Choroid plexus epithelial cell (primary cell): Measurements from ENCODE around the gene ANOS1.
"Not testable (repeated sequence)": the region's sequence is repeated elsewhere in the genome, so short reads cannot be mapped to it uniquely, and the experiment has no call there.

Source experiments
- DNase-seq: peaks from one replicate; pipeline ENCODE4 v3.0.0-alpha.2; 2010; ENCODE audit warnings: low read depth
- H3K4me3 ChIP-seq: 2 replicates; pipeline ENCODE4 v1.5.1; 2011; ENCODE audit warnings: low read depth, mild to moderate bottlenecking, control low read depth, low read length, moderate library complexity
- TF ChIP-seq, protein P1 (sequence below): conservative IDR thresholded peaks from 2 replicates; pipeline ENCODE4 v1.5.1; 2011; ENCODE audit warnings: low read depth, mild to moderate bottlenecking, control low read depth, inconsistent platforms, low read length, moderate library complexity

Gene ANOS1

GRCh38 chrX:8731559-8732395 lies at the start of gene ANOS1:
ANOS1 (minus strand) TSS chrX:8732137; CDS start chrX:8732036, 101 bp downstream.
- peak within 1 kb of the TSS; percentile 26 for H3K4me3 ChIP-seq
- peak; percentile 11 for DNase-seq

DNA sequence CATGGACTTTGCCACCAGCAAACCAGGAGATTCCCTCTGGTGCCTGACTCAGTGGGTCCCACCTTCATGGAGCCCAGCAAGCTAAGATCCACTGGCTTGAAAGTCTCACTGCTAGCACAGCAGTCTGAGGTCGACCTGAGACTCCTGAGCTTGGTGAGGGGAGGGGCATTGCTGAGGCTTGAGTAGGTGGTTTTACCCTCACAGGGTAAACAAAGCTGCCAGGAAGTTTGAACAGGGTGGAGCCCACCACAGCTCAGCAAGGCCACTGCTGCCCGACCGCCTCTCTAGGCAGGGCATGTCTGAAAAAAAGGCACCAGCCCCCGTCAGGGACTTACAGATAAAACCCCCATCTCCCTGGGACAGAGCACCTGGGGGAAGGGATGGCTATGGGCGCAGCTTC lies 41.2 kb upstream of the ANOS1 start:
- TF ChIP-seq, protein P1, sequence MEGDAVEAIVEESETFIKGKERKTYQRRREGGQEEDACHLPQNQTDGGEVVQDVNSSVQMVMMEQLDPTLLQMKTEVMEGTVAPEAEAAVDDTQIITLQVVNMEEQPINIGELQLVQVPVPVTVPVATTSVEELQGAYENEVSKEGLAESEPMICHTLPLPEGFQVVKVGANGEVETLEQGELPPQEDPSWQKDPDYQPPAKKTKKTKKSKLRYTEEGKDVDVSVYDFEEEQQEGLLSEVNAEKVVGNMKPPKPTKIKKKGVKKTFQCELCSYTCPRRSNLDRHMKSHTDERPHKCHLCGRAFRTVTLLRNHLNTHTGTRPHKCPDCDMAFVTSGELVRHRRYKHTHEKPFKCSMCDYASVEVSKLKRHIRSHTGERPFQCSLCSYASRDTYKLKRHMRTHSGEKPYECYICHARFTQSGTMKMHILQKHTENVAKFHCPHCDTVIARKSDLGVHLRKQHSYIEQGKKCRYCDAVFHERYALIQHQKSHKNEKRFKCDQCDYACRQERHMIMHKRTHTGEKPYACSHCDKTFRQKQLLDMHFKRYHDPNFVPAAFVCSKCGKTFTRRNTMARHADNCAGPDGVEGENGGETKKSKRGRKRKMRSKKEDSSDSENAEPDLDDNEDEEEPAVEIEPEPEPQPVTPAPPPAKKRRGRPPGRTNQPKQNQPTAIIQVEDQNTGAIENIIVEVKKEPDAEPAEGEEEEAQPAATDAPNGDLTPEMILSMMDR = no peak
- H3K4me3 ChIP-seq = no peak overlapping the region
- no peak for DNase-seq

More at GRCh38 chrX:8731559-8732395, at the start of gene ANOS1:
- TF ChIP-seq, protein P1 = no peak

DNA sequence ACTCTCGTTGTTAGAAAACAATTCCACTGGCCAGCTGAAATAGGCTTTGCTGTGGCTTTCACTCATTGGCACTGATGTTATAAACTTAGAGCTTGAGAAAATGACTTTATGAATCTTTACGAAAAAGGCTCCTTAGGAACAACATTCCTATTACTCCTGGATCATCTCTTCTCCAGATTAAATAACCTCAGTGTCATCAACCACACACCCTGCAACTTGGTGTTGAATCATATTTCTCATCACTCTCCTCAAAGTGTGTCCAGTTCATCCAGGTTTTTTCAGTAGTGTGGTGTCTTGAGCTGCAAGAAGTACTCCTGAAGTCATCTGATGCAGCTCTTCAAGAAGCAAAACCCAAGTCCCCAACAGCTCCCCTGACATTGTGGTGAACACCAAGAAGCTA lies 28.1 kb upstream of the ANOS1 start:
- no peak overlapping the region for H3K4me3 ChIP-seq
- TF ChIP-seq, protein P1 = no peak
- no peak for DNase-seq

DNA sequence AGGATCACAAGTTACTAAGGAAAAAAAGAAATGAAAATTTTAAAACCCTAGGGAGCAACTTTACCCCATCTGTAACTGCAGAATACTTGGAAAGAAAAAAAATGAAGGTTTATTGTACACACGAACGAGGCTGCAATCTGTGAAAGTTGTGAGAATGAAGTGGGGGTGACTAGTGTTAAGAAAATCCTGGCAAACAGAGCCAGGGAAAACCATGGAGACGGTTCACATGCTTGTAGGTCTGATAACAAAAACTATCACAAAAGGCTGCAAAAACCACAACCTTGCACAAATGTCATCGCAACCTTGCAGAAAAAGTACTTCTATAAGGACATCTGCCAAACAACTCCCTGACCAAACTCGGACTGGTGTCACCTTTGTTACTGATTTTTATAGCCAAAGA lies 26.8 kb upstream of the ANOS1 start:
- H3K4me3 ChIP-seq = not testable (repeated sequence)

GRCh38 chrX:8757609-8758389 lies 25.9 kb upstream of the ANOS1 start:
- peak; percentile 2 for DNase-seq
- H3K4me3 ChIP-seq = not testable (repeated sequence)

More for the DNA sequence above, 26.8 kb upstream of the ANOS1 start:
- DNase-seq = peak; percentile 1

- TF ChIP-seq, protein P1 = no peak
- DNase-seq = no peak
- no peak overlapping the region for H3K4me3 ChIP-seq
Measured at GRCh38 chrX:8755813-8756212, 23.9 kb upstream of the ANOS1 start.

- TF ChIP-seq, protein P1 = peak; percentile 33
- no peak overlapping the region for H3K4me3 ChIP-seq
- no peak for DNase-seq
Measured at GRCh38 chrX:8755116-8755515, 23.2 kb upstream of the ANOS1 start.
